DMS114 treated with DMSO at 0.1 percent for 48 hours (cell line): ENCODE data around the gene OR6K6.

ENCODE experiments used
- DNase-seq: peaks from one replicate; lab custom pipeline; 2025; ENCODE audit not compliant: unreplicated experiment; lab: John Stamatoyannopoulos, UW

The OR6K6 gene

GRCh38 chr1:158800526-158800925 lies 46.0 kb downstream of the OR6K6 start:
- no peak for DNase-seq

- DNase-seq: no peak
These were observed 46.9 kb downstream of the OR6K6 start for GRCh38 chr1:158801396-158801795.

DNA sequence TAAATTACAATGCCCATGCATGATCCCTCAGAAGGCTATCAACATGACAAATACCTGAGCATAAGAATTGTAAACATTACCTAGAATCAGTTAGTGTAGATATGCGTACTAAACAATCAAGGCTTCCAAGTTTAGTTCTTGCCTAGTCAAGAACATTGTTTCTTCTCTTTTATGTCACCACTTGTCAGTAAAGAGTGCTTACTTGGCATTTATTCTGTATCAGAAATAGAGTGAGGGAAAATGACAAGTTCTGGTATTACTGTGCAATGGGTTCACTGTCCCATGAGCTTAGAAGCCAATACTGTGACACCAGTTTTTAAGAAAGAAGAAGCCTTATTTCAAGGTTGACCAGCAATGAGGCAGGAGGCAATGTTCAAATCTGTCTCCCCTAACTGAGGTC lies 49.2 kb downstream of the OR6K6 start:
- DNase-seq: no peak
